GM19372 (cell line): ENCODE data around the gene ABCG2.
"Not testable (repeated sequence)": the region's sequence is repeated elsewhere in the genome, so short reads cannot be mapped to it uniquely, and the experiment has no call there.

Experiments
- ATAC-seq: cut with Tn5 transposase; IDR thresholded peaks from one replicate; pipeline ENCODE4 v1.9.1; 2021; ENCODE audit warnings: mild to moderate bottlenecking, low read depth, moderate library complexity; ENCODE audit not compliant: unreplicated experiment

Gene ABCG2

GRCh38 chr4:88119943-88120342 is 38.5 kb downstream of the ABCG2 start:
- no peak for ATAC-seq

DNA sequence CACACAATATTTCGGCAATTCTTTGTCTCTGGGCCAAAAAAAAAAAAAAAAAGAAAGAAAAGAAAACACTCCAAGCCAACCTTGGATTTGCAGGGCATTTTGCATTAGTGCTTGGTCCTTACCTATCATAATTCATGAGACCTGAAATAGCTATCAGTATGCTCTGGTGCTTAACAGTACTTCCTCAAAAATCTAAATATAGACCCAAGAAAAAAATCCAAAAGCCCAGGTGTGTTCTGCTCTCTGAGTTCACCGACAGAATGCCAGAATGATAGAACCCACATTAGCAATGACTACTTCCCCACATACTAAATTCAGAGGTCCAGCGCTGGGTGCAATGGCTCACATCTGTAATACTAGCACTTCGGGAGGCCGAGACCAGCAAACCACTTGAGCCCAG is 42.9 kb downstream of the ABCG2 start:
- ATAC-seq, result no peak

DNA sequence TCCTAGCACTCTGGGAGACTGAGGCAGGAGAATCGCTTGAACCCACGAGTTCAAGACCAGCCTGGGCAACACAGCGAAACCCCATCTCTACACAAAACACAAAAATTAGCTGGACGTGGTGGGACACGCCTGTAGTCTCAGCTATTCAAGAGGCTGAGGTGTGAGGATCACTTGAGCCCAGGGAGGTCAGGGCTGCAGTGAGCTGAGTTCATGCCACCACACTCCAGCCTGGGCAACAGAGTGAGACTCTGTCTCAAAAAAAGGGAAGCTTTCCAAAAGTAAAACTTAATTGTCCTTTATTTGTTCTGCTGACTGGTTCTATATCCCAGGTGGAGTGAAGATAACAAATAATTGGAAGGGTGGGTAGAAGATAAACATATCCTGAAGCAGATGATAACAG is 45.6 kb downstream of the ABCG2 start:
- no peak for ATAC-seq

- ATAC-seq, result no peak
Measured at GRCh38 chr4:88110826-88111225, 47.6 kb downstream of the ABCG2 start.

- no peak for ATAC-seq
Measured at GRCh38 chr4:88109123-88109881, 49.1 kb downstream of the ABCG2 start.

GRCh38 chr4:88108747-88109122 is 49.7 kb downstream of the ABCG2 start:
- ATAC-seq, result no peak

DNA sequence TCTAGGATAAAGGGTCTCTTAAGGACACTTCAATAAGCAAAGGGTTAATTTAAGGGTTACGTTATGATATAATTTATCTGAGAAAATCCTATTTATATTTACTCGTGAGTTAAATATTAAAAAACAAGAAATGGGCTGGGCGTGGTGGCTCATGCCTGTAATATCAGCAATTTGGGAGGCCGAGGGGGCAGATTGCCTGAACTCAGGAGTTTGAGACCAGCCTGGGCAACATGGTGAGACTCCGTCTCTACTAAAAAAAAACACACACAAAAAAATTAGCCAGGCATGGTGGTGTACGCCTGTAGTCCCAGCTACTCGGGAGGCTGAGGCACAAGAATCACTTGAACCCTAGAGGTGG is 50.4 kb downstream of the ABCG2 start:
- not testable (repeated sequence) for ATAC-seq

- no peak for ATAC-seq
Measured at GRCh38 chr4:88107406-88108107, 50.9 kb downstream of the ABCG2 start.

DNA sequence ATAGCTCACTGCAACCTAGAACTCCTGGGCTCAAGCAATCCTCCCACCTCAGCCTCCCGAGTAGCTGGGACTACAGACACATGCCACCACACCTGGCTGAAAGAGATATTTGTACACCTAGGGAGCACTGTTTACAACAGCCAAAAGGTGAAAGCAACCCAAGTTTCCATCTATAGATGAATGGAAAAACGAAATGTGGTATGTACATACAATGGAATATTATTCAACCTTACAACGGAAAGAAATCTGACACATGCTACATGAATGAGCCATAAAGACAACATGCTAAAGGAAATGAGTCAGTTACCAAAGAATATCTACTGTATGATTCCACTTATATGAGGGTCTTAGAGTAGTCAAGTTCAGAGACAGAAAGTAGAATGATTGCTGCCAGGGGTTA is 52.2 kb downstream of the ABCG2 start:
- no peak for ATAC-seq

GRCh38 chr4:88104902-88105610 is 53.4 kb downstream of the ABCG2 start:
- ATAC-seq, result no peak

GRCh38 chr4:88102026-88102425 is 56.4 kb downstream of the ABCG2 start:
- no peak for ATAC-seq

GRCh38 chr4:88101165-88101564 is 57.3 kb downstream of the ABCG2 start:
- ATAC-seq, result no peak

GRCh38 chr4:88098993-88099752 is 59.3 kb downstream of the ABCG2 start:
- no peak for ATAC-seq

DNA sequence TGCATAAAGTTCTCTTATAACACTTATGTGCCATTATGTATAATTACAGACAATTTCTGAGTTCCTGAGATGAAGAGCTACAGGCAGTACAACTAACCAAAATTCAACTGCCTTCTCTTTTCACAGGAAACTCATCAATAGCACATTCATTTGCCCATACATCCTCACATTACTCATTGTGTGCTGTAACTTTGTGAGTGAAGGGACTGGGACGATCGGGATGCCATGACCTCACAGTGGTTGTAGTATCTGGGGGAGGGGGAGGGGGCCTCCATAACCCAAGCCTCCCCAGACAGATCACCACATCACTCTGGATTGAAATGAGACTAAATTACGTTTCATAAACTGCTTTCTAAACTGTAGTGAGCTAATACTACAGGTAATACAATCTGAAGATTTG is 60.7 kb downstream of the ABCG2 start:
- no peak for ATAC-seq

- no peak for ATAC-seq
Measured at GRCh38 chr4:88097301-88097700, 61.1 kb downstream of the ABCG2 start.

DNA sequence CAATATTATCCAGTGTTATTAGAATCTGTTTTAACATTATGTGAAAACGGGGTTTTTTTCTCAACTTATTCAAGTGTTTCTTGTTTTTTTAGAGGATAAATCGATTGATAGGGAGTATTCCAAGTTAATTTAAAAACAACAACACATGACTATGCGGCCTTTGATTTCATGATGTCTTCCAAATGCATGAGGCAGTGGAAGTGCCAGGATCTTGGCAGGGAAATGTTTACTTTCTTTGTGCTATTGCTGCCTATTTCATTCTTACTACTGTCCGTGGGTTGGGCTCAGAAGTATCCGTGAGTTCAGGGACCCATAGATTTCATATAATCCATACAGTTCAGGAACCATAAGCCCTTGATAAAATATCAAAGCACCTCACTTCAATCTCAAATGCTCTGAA is 64.6 kb downstream of the ABCG2 start:
- ATAC-seq, result no peak

- no peak for ATAC-seq
Measured at GRCh38 chr4:88091378-88091777, 67.1 kb downstream of the ABCG2 start.

GRCh38 chr4:88090898-88091297 is 67.5 kb downstream of the ABCG2 start:
- no peak for ATAC-seq

- no peak for ATAC-seq
Measured at GRCh38 chr4:88087004-88087403, 71.4 kb downstream of the ABCG2 start.

DNA sequence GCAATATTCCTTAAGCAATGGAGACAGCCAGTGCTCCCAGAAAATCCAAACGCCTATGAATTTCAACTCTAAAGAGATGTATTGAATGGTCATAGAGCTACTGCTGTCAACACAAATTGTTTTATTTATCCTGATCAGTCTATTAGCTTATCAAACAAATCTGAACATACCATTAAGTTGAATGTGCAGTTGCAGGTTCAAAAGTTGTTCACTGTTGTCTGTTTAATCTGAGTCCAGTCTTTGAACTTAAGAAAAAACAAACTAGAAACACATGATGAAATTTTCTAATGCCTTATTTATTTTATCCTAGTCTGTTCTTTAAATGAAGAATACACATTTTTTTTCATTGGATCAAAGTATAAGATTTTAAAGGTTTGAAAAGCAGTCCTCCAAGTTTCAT is 77.8 kb downstream of the ABCG2 start:
- no peak for ATAC-seq

DNA sequence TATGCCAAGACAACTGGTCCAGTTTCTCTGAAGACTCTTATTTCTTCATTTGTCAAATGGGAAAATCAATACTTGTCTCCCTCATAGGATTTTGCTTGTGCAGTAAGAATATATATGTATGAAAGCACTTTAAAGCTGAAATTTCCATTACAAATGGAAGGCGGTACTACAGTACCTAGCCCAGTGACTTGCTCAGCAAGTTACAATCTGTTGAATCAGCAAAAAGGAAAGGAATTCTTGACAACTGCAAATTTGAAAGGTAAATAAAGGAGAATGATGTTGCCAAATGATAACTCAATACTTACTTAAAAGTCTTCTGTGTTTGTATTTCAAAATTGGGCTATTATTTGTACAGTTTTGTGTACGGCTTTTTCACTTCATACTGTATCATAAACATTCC is 79.9 kb downstream of the ABCG2 start:
- no peak for ATAC-seq
